Caco-2 (cell line): ENCODE data around the gene HGD. TPM values are rescaled to one million over a fixed set of nuclear protein-coding genes. Genes with fewer than 3 reads are reported as not detected.

Experiments
- total RNA-seq: library from RNA; stranded (reverse); gene quantifications from 2 replicates; pipeline ENCODE4 v1.2.3, GENCODE V29; 2022

Gene HGD
- total RNA-seq, 1 experiment from 2014 or later: 102 TPM

Other genes with a start within 250 kb of the HGD start
- 1.4 and 2.9 TPM in 2 replicates for gene FSTL1, start 231.2 kb downstream of the HGD start, total RNA-seq
- 133 and 136 TPM in 2 replicates for gene NDUFB4, start 85.9 kb downstream of the HGD start, total RNA-seq
- 13.9 and 14.6 TPM in 2 replicates for gene RABL3, start 60.3 kb upstream of the HGD start, total RNA-seq
- gene GTF2E1, start 60.5 kb upstream of the HGD start, total RNA-seq: 23.7 and 30.6 TPM in 2 replicates
- not detected in 2 replicates for gene STXBP5L, start 226.0 kb upstream of the HGD start, total RNA-seq